Lung (tissue), 12 donors: ENCODE data around the gene MAGI2. TPM values are rescaled to one million over a fixed set of nuclear protein-coding genes. Genes with fewer than 3 reads are reported as not detected.
"Not testable (repeated sequence)": the region's sequence is repeated elsewhere in the genome, so short reads cannot be mapped to it uniquely, and the experiment has no call there.

Experiments
- ATAC-seq: fragments of 200-7000 bp; cut with Tn5 transposase; one replicate; pipeline ENCODE4 v1.9.1; 2020; ENCODE audit warnings: moderate number of reproducible peaks; ENCODE audit not compliant: insufficient read depth, low FRiP score
- DNase-seq, 3 donors: peaks; one replicate each; pipeline ENCODE4 v3.0.0-alpha.2; 2013 to 2017
- H3K27ac ChIP-seq, 2 donors: one replicate each; pipeline ENCODE4 v1.5.1; 2013; ENCODE audit warnings: mild to moderate bottlenecking in 2 of 2, moderate library complexity in 2 of 2, control low read depth in 1 of 2, inconsistent platforms in 1 of 2, low read depth in 1 of 2, low read length in 1 of 2
- H3K27me3 ChIP-seq, 3 donors: one replicate each; pipeline ENCODE4 v1.5.1; 2013; ENCODE audit warnings: low read length in 2 of 3; ENCODE audit not compliant: control insufficient read depth in 3 of 3, insufficient read depth in 3 of 3
- H3K36me3 ChIP-seq, 4 donors: one replicate each; pipeline ENCODE4 v1.5.1; 2013; ENCODE audit warnings: low read length in 4 of 4, mild to moderate bottlenecking in 1 of 4, moderate library complexity in 1 of 4; ENCODE audit not compliant: control insufficient read depth in 4 of 4, insufficient read depth in 4 of 4
- H3K4me1 ChIP-seq, 5 donors: one replicate each; pipeline ENCODE4 v1.5.1; 2013; ENCODE audit warnings: low read length in 5 of 5, mild to moderate bottlenecking in 2 of 5, moderate library complexity in 1 of 5; ENCODE audit not compliant: control insufficient read depth in 5 of 5, insufficient read depth in 5 of 5
- H3K4me3 ChIP-seq: one replicate; pipeline ENCODE4 v1.5.1; 2013; ENCODE audit warnings: mild to moderate bottlenecking, control low read depth, moderate library complexity
- H3K9ac ChIP-seq, 2 donors: one replicate each; pipeline ENCODE4 v1.5.1; 2013; ENCODE audit warnings: low read length in 2 of 2, control low read depth in 1 of 2; ENCODE audit not compliant: insufficient read depth in 1 of 2
- H3K9me3 ChIP-seq, 4 donors: one replicate each; pipeline ENCODE4 v1.5.1; 2013; ENCODE audit warnings: low read length in 3 of 4, mild to moderate bottlenecking in 1 of 4, moderate library complexity in 1 of 4; ENCODE audit not compliant: control insufficient read depth in 4 of 4, insufficient read depth in 3 of 4
- WGBS, 2 donors: extraction: QIAGEN DNeasy Blood & Tissue Kit; methylation state at CpG; one replicate each; pipeline ENCODE4 v1.1.7; 2013; 5-methylcytosine and 5-hydroxymethylcytosine counted together
- polyA plus RNA-seq, 2 donors: library from polyadenylated mRNA; stranded (reverse); fragments of 200-250 nt; gene quantifications; one replicate each; pipeline ENCODE4 v1.2.1, GENCODE V29; 2013
- total RNA-seq, 2 donors: library from RNA; depleted of rRNA in 1 of 2; stranded (reverse); fragments of >200 nt in 1 of 2; gene quantifications; one replicate each; pipeline ENCODE4 v1.2.1, GENCODE V29; 2014 to 2021
- TF ChIP-seq, protein P1 (sequence below): IDR thresholded peaks from 2 replicates; pipeline ENCODE4 v1.5.1; 2012; ENCODE audit warnings: mild to moderate bottlenecking; ENCODE audit errors: control extremely low read depth, extremely low read depth
- donor health status: control.
- donor health status: control.
- donor health status: Bipolar disorder and iron deficiency.
- donor health status: healthy.
- donor health status: DM: yes; HTN: yes; CAD: no.

MAGI2 gene
- total and polyA plus RNA-seq, 4 donors: 0.94 to 18.0 (median 5.3) TPM

DNA sequence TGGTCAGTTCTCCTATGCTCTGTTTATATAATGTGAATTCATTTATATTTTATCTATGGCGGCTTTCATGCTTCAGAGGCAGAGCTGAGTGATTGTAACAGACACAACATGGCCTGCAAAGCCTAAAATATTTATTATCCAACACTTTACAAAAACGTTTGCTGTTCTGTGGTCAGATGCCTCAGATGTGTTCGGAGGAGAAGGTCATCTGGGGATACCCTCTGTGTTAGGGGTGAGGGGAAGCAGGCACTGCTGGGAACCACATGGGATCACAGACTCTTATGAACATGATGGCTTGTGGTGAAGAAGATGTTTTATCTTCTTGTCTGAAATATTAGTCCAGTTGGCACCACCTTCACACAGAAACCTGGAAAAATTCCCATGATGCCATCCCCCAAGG, 1451.4 kb downstream of the MAGI2 start:
- H3K9me3 ChIP-seq: no peaks in the 10 kb centered on the region
- no peaks in the 10 kb centered on the region for H3K27me3 ChIP-seq
- peak overlapping the region in 1 of 2 donors; percentile 4 for H3K27ac ChIP-seq
- DNase-seq: no peak
- no peak overlapping the region for H3K9ac ChIP-seq
- ATAC-seq: no peak
- WGBS, 2 donors: 76 to 80% methylated on average over 3 of the region's 3 CpGs
- no peaks in the 10 kb centered on the region for H3K36me3 ChIP-seq
- H3K4me3 ChIP-seq: no peak overlapping the region
- TF ChIP-seq, protein P1, sequence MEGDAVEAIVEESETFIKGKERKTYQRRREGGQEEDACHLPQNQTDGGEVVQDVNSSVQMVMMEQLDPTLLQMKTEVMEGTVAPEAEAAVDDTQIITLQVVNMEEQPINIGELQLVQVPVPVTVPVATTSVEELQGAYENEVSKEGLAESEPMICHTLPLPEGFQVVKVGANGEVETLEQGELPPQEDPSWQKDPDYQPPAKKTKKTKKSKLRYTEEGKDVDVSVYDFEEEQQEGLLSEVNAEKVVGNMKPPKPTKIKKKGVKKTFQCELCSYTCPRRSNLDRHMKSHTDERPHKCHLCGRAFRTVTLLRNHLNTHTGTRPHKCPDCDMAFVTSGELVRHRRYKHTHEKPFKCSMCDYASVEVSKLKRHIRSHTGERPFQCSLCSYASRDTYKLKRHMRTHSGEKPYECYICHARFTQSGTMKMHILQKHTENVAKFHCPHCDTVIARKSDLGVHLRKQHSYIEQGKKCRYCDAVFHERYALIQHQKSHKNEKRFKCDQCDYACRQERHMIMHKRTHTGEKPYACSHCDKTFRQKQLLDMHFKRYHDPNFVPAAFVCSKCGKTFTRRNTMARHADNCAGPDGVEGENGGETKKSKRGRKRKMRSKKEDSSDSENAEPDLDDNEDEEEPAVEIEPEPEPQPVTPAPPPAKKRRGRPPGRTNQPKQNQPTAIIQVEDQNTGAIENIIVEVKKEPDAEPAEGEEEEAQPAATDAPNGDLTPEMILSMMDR: no peak
- H3K4me1 ChIP-seq: no peaks in the 10 kb centered on the region

DNA sequence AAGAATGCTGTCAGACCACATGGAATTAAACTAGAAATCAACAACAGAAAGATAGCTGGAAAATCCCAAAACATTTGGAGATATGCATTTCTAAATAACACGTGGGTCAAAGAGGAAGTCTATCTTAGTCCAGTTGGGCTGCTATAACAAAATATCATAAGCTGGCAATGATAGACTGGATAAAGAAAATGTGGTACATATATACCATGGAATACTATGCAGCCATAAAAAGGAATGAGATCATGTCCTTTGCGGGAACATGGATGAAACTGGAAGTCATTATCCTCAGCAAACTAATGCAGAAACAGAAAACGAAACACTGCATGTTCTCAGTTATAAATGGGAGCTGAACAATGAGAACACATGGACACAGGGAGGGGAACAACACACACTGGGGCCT, 1454.3 kb downstream of the MAGI2 start:
- ATAC-seq, H3K4me3 ChIP-seq, H3K9ac ChIP-seq, DNase-seq, H3K36me3 ChIP-seq, H3K27ac ChIP-seq, H3K27me3 ChIP-seq, H3K9me3 ChIP-seq, H3K4me1 ChIP-seq: not testable (repeated sequence)
- WGBS, 2 donors: 74 to 92% methylated on average over 3 of the region's 3 CpGs

DNA sequence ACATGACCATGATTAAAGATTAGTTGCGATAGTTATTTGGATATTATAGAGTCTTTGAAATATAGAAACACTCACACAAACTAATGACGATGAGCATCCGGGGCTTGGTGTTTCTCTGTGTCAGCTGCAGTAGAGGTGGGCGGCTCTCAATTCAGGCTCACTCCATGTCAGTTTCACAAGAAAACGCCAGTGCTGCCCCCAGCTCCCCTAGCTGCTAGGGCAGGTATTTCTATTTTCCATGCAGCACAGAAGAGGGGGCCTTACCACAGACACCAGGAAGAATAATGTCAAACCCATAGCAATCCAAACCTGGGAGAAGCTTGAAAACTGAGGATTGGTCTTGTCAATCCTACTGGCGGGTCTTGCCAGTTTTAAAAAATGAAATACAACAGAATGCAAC, 1457.8 kb downstream of the MAGI2 start:
- Histone ChIP-seq H3K27ac (no peak overlapping the region), H3K9me3 (no peaks in the 10 kb centered on the region), H3K27me3 (no peaks in the 10 kb centered on the region), H3K36me3 (no peaks in the 10 kb centered on the region), H3K4me1 (no peaks in the 10 kb centered on the region), H3K9ac (no peak overlapping the region), H3K4me3 (no peak overlapping the region)
- 77 to 82% methylated on average over 6 of the region's 6 CpGs for WGBS, 2 donors
- no peak for DNase-seq
- TF ChIP-seq, protein P1: no peak
- ATAC-seq: no peak

DNA sequence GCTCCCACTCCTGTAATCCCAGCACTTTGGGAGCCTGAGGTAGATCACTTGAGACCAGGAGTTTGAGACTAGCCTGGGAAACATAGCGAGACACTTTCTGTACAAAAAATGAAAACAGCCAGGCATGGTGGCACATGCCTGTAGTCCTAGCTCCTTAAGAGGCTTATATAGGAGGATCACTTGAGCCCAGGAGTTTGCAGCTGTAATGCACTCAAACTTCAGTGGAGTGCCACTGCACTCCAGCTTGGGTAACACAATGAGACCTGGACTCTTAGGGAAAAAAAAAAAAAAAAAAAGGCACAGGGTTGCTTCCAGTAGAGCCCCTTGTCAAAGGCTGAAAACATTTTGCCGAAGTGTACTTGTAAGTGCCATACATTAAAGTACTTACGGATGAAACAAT, 1459.6 kb downstream of the MAGI2 start:
- Histone ChIP-seq H3K9me3 (peaks cover 0 to 3% (median 0%) of the 10 kb centered on the region in 4 donors), H3K36me3 (no peaks in the 10 kb centered on the region), H3K27me3 (no peaks in the 10 kb centered on the region), H3K4me1 (no peaks in the 10 kb centered on the region), H3K4me3 (no peak overlapping the region), H3K27ac (no peak overlapping the region), H3K9ac (no peak overlapping the region)
- 75 to 90% methylated on average over 3 of the region's 3 CpGs for WGBS, 2 donors
- ATAC-seq (no peak), DNase-seq (peak; percentile 30 to 71 (median 60))
- TF ChIP-seq, protein P1: no peak
